K562 (cell line): ENCODE data around the gene PLK5. TPM values are rescaled to one million over a fixed set of nuclear protein-coding genes. Genes with fewer than 3 reads are reported as not detected.

Experiments used
- DACH1 ChIP-seq: fragments of 450-650 bp; IDR thresholded peaks from 2 replicates; pipeline ENCODE4 v1.6.1; 2018; ENCODE audit not compliant: partially characterized antibody
- E2F6 ChIP-seq, 2 experiments: IDR thresholded peaks; 2 replicates each; pipeline ENCODE4 v1.6.1; 2011; ENCODE audit warnings: borderline replicate concordance in 1 of 2, control low read depth in 1 of 2, low read depth in 1 of 2, low read length in 1 of 2, mild to moderate bottlenecking in 1 of 2, mixed read lengths in 1 of 2, moderate library complexity in 1 of 2; ENCODE audit not compliant: insufficient read depth in 1 of 2, insufficient read length in 1 of 2, poor library complexity in 1 of 2, severe bottlenecking in 1 of 2; ENCODE audit errors: extremely low read depth in 1 of 2
- ILK ChIP-seq: fragments of 450-650 bp; IDR thresholded peaks from 2 replicates; pipeline ENCODE4 v1.6.1; 2016; ENCODE audit warnings: missing genetic modification characterization, low read depth, mild to moderate bottlenecking, missing compliant biosample characterization, moderate library complexity, borderline replicate concordance
- OTX1 ChIP-seq: fragments of 450-650 bp; formaldehyde crosslinking; IDR thresholded peaks from 2 replicates; pipeline ENCODE4 v1.4.0; 2022; ENCODE audit warnings: mild to moderate bottlenecking
- RCOR1 ChIP-seq, 2 experiments: IDR thresholded peaks; 2 replicates each; pipeline ENCODE4 v1.6.1; 2012; ENCODE audit warnings: low read depth in 2 of 2, low read length in 2 of 2, borderline replicate concordance in 1 of 2, improper control_type of control experiment in 1 of 2
- SMARCA5 ChIP-seq: fragments of 450-650 bp; IDR thresholded peaks from 2 replicates; pipeline ENCODE4 v1.6.1; 2016
- TRIM24 ChIP-seq, 2 experiments: fragments of 450-650 bp; IDR thresholded peaks; 2 replicates each; pipeline ENCODE4 v1.6.1; 2016
- ZBTB5 ChIP-seq: fragments of 450-650 bp; IDR thresholded peaks from 2 replicates; pipeline ENCODE4 v1.6.1; 2017; ENCODE audit warnings: antibody characterized with exemption
- ZNF263 ChIP-seq: sonication (generic); formaldehyde crosslinking; IDR thresholded peaks from 2 replicates; pipeline ENCODE4 v1.8.0; 2022; ENCODE audit warnings: mild to moderate bottlenecking, missing genetic modification reagents, borderline replicate concordance
- polyA plus RNA-seq, 8 experiments: library from polyadenylated mRNA; depleted of rRNA in 4 of 8; stranded (reverse) in 5 of 8; unstranded in 3 of 8; fragments of >200 nt; fragmentation: Nextera tagmentation in 2 of 8; fragmentation: Illumina TruSeq in 1 of 8; extraction: Ambion mirVana in 2 of 8; extraction: Trizol in 1 of 8; gene quantifications; 2 replicates each; pipeline versions ENCODE4 v1.2.1 to v1.2.3, GENCODE V29; 2011 to 2014; ENCODE audit warnings: inconsistent platforms in 1 of 8, missing spikeins in 1 of 8
- total RNA-seq, 7 experiments: library from RNA; depleted of rRNA in 6 of 7; stranded (reverse); fragments of >200 nt in 6 of 7; fragmentation: Illumina TruSeq in 2 of 7; extraction: Trizol in 2 of 7; gene quantifications; 2 replicates each; pipeline versions ENCODE4 v1.2.1 to v1.2.3, GENCODE V29; 2011 to 2021; ENCODE audit warnings: low replicate concordance in 1 of 7
- TF ChIP-seq, protein P1 (sequence below), 2 experiments: fragments of 450-650 bp; IDR thresholded peaks; 2 replicates each; pipeline ENCODE4 v1.6.1; 2016; ENCODE audit warnings: mild to moderate bottlenecking in 2 of 2, borderline replicate concordance in 1 of 2, low read depth in 1 of 2, moderate library complexity in 1 of 2
- TF ChIP-seq, protein P2 (sequence below): fragments of 150-350 bp; conservative IDR thresholded peaks from 2 replicates; pipeline ENCODE4 v1.6.1; 2014; ENCODE audit warnings: low read length

The PLK5 gene
- total and polyA plus RNA-seq, 9 of the 15 experiments (the other 6 are each of a cell fraction or from before 2014, with no cell fraction given) = 0.04 to 0.23 (median 0.11) TPM; not detected in 5

DNA sequence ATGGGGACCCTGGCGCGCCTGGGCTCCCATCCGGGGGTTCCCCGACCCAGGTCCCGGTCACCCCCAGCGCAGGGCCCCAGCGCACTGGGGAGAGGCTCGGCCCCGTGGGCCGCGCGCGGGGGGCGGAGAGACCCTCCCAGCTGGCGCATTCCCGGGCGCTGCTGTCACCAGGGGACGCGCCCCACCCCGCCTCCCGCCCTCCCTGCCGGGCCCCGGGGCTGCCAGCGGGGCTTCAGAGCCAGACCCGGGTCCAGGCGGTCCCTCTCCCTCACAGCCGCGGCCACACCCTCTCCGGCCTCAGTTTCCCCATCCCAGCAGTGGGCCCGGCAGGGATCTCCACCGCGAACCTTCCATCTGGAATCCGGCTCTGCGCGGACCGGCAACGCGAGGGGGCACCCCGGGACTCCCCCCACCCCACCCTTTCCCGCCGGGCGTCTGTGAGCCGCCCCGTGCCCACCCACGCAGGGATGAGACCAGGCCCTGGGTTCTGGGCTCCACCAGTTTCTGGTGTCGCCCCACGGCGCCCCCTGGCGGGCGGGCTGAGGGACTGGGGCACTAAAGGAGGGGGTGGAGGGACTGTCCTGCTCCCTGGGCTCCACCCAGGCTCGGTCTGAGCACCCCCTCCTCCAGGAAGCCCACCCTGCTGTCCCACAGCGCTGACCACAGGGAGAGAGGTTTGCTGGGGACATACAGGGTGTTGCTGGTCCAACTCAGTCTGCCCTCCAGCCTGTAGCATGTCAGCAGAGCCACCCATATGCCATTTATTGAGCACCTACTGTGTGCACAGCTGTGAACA lies 10.2 kb upstream of the PLK5 start (continued):
- TF ChIP-seq, protein P1, sequence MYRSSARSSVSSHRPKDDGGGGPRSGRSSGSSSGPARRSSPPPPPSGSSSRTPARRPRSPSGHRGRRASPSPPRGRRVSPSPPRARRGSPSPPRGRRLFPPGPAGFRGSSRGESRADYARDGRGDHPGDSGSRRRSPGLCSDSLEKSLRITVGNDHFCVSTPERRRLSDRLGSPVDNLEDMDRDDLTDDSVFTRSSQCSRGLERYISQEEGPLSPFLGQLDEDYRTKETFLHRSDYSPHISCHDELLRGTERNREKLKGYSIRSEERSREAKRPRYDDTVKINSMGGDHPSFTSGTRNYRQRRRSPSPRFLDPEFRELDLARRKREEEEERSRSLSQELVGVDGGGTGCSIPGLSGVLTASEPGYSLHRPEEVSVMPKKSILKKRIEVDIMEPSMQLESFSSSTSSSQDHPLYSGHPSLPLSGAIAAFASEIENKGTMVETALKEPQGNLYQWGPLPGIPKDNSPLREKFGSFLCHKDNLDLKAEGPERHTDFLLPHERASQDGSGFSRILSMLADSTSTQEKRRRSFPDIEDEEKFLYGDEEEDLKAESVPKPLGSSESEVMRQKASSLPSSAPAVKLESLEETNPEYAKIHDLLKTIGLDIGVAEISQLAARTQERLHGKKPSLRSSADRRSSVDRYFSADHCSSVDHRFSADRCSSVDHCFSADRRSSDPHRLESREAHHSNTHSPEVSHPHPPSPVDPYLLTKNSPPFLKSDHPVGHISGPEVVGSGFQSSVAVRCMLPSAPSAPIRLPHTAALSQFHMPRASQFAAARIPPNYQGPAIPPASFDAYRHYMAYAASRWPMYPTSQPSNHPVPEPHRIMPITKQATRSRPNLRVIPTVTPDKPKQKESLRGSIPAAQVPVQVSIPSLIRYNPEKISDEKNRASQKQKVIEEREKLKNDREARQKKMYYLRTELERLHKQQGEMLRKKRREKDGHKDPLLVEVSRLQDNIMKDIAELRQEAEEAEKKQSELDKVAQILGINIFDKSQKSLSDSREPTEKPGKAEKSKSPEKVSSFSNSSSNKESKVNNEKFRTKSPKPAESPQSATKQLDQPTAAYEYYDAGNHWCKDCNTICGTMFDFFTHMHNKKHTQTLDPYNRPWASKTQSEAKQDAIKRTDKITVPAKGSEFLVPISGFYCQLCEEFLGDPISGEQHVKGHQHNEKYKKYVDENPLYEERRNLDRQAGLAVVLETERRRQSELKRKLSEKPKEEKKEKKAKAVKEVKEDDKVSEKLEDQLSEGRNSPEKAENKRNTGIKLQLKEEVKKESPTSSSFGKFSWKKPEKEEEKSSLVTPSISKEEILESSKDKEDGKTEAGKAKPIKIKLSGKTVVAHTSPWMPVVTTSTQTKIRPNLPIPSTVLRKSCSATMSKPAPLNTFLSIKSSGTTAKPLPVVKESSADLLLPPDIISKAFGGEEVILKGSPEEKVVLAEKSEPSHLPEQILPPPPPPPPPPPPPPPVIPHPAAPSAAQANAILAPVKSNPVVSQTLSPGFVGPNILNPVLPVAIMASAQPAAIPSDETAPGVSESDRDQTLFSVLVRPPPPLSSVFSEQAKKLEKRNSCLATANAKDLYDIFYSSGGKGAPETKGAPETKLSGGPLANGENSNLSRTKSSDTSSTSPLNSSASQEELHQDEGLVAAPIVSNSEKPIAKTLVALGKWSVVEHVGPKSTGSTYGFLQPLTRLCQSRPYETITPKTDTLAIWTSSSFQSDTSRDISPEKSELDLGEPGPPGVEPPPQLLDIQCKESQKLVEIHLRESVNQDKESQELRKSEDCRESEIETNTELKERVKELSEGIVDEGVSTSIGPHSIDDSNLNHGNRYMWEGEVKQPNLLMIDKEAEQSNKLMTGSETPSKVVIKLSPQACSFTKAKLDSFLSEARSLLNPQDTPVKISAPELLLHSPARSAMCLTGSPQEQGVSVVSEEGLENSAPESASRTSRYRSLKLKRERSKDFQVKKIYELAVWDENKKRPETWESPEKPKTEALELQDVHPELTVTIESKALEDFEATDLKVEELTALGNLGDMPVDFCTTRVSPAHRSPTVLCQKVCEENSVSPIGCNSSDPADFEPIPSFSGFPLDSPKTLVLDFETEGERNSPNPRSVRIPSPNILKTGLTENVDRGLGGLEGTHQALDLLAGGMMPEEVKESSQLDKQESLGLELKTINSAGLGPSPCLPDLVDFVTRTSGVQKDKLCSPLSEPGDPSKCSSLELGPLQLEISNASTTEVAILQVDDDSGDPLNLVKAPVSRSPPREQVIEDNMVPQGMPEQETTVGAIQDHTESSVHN (IDR thresholded peaks at IDR 0.05; ENCODE audit: borderline replicate concordance in 1 of 2, low read depth in 1 of 2) = no peak
- peak; percentile 94; the same call in 1 of the 2 replicates for TF ChIP-seq SMARCA5
- TF ChIP-seq TRIM24 (IDR thresholded peaks at IDR 0.05) = 0 out of 4 replicates have a peak, but pooled peaks of 1 of the 2 experiments have one; percentile 28
- TF ChIP-seq ILK (tag) = no peak
- TF ChIP-seq E2F6 (IDR thresholded peaks at IDR 0.05; ENCODE audit: borderline replicate concordance in 1 of 2, extremely low read depth in 1 of 2, insufficient read depth in 1 of 2, insufficient read length in 1 of 2, low read depth in 1 of 2, low read length in 1 of 2, poor library complexity in 1 of 2, severe bottlenecking in 1 of 2) = peak in 1 of 2 experiments; percentile 15
- TF ChIP-seq, protein P2, sequence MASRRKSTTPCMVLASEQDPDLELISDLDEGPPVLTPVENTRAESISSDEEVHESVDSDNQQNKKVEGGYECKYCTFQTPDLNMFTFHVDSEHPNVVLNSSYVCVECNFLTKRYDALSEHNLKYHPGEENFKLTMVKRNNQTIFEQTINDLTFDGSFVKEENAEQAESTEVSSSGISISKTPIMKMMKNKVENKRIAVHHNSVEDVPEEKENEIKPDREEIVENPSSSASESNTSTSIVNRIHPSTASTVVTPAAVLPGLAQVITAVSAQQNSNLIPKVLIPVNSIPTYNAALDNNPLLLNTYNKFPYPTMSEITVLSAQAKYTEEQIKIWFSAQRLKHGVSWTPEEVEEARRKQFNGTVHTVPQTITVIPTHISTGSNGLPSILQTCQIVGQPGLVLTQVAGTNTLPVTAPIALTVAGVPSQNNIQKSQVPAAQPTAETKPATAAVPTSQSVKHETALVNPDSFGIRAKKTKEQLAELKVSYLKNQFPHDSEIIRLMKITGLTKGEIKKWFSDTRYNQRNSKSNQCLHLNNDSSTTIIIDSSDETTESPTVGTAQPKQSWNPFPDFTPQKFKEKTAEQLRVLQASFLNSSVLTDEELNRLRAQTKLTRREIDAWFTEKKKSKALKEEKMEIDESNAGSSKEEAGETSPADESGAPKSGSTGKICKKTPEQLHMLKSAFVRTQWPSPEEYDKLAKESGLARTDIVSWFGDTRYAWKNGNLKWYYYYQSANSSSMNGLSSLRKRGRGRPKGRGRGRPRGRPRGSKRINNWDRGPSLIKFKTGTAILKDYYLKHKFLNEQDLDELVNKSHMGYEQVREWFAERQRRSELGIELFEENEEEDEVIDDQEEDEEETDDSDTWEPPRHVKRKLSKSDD = no peak
- TF ChIP-seq ZNF263 (CRISPR knock-in tag) = peak; percentile 57; the same call in 1 of the 2 replicates
- no peak for TF ChIP-seq OTX1 (CRISPR knock-in tag)
- no peak for TF ChIP-seq DACH1
- peak in 1 of 2 experiments; percentile 59; a peak in 2 of 4 replicates for TF ChIP-seq RCOR1 (IDR thresholded peaks at IDR 0.05; ENCODE audit: borderline replicate concordance in 1 of 2, low read depth in 2 of 2, low read length in 2 of 2)
- no peak for TF ChIP-seq ZBTB5
